GM19452 (cell line): ENCODE results near the gene FOXN4.

Source experiments
- ATAC-seq: cut with Tn5 transposase; IDR thresholded peaks from one replicate; pipeline ENCODE4 v1.9.1; 2021; ENCODE audit not compliant: unreplicated experiment

Gene FOXN4

DNA sequence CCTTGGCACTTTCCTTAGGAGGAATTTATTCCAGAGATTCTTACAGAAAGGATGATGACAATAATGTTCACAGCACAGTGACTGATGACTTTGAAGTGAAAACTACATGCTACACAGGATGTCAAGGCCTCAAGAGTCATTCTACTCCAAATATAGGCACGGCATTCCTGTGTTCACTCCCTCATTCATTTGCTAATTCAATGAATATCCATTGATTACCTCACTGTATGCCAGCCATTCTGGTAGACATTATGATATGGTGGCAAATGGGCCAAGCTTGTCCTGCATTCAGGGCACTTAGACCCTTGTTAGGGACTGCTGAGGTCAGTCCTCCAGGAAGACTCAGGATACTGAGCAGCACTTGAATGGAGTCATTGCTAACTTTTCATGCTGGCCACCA is 48.0 kb downstream of the FOXN4 start:
- no peak for ATAC-seq

DNA sequence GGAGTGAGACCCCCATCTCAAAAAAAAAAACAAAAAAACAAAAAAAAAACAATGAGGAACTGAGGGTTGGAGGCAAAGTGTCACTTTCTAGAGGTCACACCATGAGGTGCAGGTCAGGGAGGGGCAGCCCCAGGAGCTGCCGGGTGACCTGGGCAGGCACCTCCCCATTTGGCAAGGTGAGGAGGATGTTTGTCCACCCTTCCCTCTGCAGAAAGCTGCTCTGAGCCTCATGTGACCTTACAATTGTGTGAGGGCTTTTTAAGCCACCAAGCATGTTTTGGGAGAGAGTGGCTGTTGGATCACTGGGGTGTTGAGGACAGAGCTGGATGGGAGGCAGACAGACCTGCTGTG is 49.6 kb downstream of the FOXN4 start:
- ATAC-seq, result no peak

DNA sequence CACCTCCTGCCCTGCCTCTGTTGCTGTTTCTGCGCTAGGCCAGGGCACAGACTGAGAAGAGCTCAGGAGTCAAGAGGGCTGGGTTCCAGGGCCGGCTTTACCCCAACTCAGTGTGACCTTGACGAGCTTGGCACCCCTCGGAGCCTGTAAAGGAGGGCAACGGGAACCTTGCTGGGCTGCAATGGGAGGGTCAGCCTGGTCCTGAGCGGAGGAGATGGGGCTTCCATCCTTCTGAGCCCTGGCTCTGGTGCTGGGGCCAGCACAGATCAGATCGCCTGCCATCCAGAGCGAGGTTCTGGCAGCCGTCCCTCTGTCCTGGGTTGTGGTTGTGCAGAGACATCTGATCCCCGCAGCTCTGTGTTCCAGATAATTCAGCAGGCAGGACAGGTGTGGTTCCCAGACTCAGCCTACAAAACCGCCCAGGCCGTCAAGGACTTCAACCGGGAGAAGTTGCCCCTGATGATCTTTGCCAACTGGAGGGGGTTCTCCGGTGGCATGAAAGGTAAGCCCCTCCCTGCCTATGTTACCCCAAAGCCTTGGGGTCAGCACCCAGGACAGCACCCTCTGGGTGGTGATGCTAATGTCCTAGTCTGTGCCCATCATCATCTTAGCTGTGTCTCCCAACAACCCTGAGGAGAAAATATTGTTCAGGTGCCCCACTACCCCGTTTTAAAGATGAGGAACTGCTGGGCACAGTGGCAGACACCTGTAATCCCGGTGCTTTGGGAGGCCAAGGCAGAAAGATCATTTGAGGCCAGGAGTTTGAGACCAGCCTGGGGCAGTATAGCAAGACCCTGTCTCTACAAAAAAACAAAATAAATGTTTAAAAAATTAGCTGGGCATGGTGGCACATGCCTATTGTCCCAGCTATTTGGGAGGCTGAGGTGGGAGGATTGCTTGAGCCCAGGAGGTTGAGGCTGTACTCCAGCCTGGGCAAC is 50.2 kb downstream of the FOXN4 start:
- ATAC-seq, result no peak

GRCh38 chr12:109258201-109258600 is 50.9 kb downstream of the FOXN4 start:
- no peak for ATAC-seq

- no peak for ATAC-seq
Measured at GRCh38 chr12:109256011-109256410, 53.1 kb downstream of the FOXN4 start.

DNA sequence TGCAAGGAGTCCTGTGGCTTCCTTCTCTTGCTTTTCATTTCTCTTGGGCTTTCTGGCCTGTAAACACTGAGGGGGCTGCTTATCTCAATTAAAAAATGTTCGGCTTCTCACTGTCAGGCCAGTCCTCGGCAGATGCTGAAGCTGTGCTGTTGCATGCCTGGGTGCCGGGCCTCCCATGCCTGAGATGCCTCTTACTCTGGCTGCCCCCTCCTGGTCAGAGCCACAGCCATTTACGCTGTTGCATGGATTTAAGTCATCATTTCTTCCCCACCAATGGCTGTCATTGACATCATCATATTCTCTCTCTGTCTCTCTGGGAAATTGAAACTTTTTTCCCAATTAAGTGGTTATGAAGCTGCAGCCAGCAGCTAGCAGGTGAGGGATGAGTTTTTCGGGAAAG is 53.7 kb downstream of the FOXN4 start:
- ATAC-seq, result no peak

GRCh38 chr12:109253913-109254544 is 55.1 kb downstream of the FOXN4 start:
- no peak for ATAC-seq

- no peak for ATAC-seq
Measured at GRCh38 chr12:109252799-109253198, 56.3 kb downstream of the FOXN4 start.

GRCh38 chr12:109250523-109250922 is 58.6 kb downstream of the FOXN4 start:
- ATAC-seq, result no peak

GRCh38 chr12:109247831-109248654 is 61.0 kb downstream of the FOXN4 start:
- ATAC-seq, result no peak

- no peak for ATAC-seq
Measured at GRCh38 chr12:109246221-109246620, 62.9 kb downstream of the FOXN4 start.

- ATAC-seq, result no peak
Measured at GRCh38 chr12:109244073-109244472, 65.0 kb downstream of the FOXN4 start.

DNA sequence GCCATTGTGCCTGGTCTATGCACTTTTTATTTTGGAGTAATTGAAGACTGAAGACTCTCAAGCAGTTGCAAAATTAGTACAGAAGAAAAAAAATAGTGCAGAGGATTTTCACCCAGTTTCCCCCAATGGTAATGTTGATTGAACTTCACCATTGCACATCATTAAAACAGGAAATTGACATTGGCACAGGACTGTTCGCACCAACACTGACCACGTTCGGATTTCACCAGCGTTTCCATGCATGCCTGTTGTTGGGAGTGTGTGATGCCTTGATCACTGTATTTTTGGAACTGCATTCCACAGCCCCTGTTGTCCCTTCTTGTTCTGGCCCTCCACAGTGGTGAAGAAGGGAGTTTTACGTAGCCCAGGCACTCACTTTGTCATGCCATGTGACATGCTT is 67.1 kb downstream of the FOXN4 start:
- no peak for ATAC-seq

- no peak for ATAC-seq
Measured at GRCh38 chr12:109240365-109240764, 68.7 kb downstream of the FOXN4 start.

GRCh38 chr12:109239691-109240090 is 69.4 kb downstream of the FOXN4 start:
- ATAC-seq, result no peak

GRCh38 chr12:109239179-109239578 is 69.9 kb downstream of the FOXN4 start:
- no peak for ATAC-seq

- ATAC-seq, result no peak
Measured at GRCh38 chr12:109236257-109236656, 72.8 kb downstream of the FOXN4 start.

DNA sequence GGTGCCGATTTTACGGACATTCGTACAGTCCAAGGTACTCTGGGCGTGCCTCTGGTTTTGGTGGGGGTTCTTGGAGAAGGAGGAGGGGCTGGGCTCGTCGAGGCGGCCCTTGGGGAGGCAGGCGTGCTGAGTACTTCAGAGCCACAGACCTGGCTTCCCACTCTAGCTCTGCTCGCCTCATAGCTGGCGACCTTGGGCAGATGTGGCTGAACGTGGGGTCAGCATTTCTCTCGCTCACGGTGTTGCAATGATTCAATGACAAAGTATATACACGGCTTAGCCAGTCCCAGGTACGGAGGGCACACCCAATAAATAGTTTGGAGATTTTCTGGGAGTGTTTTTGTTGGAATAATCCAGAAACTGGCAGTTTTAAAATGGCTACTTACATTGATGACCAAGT is 75.1 kb downstream of the FOXN4 start:
- no peak for ATAC-seq

DNA sequence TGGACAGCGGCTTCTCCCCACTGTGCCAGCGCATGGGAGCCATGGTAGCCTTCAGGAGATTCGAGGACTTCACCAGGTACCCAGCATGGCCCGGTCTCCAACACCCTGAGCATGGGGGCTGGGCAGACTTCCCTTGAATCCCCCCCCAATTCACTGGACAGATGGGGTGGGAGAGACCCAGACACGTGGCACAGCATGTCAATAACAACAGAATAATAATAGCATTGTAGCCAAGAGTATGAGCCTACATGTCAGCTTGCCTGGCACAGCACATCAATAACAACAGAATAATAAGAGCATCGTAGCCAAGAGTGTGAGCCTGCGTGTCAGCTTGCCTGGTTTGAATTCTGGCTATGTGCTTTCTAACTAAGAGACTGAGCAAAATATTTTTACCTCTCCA is 76.4 kb downstream of the FOXN4 start:
- ATAC-seq, result no peak

DNA sequence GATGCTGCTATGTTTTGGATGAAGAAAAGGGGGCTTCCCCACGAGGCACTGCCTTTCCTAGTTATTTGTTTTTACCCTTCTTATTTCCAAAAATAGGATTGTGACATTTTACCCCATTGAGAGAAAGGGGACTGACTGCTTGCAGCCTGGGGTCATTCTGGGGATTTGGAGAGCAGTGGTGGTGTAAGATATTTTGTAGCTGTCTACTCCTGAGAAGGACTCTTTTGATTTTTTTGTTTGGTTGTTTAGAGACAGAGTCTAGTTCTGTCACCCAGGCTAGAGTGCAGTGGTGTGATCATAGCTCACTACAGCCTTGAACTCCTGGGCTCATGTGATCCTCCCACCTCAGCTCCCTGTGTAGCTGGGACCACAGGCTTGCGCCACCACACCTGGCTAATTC is 78.9 kb downstream of the FOXN4 start:
- no peak for ATAC-seq

GRCh38 chr12:109228664-109229063 is 80.4 kb downstream of the FOXN4 start:
- ATAC-seq, result no peak
